Measurements from ENCODE around the gene EHHADH. TPM values are rescaled to one million over a fixed set of nuclear protein-coding genes. Genes with fewer than 3 reads are reported as not detected.
"Not testable (repeated sequence)": the region's sequence is repeated elsewhere in the genome, so short reads cannot be mapped to it uniquely, and the experiment has no call there.

EHHADH gene
- total and polyA plus RNA-seq, 4 experiments from 2014 or later: 1.1 to 1.6 (median 1.4) TPM

DNA sequence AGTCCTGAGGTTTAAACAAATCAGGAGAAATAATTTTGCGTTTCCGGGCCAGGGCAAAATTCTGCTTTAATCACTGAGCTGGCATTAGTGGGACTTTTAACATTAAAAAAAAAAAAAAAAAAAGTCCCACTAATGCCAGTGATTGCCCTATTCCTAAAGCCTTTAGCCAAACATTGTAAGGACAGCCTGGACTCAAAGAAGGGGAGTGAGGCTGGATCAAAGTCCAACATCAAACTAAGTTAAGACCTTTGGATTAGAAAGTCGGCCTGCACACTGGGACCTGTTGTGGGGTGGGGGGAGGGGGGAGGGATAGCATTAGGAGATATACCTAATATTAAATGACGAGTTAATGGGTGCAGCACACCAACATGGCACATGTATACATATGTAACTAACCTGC, 716 bp downstream of the EHHADH start:
- H3K27ac ChIP-seq (ENCODE audit: low read depth, low read length); H3K4me1 ChIP-seq (ENCODE audit: insufficient read depth, low read length); H3K4me1 Mint-ChIP-seq; POLR2A ChIA-PET (ENCODE audit: partially characterized antibody); H3K27ac Mint-ChIP-seq; H3K36me3 ChIP-seq (ENCODE audit: insufficient read depth, low read length); H3K27me3 ChIP-seq (ENCODE audit: insufficient read depth, low read length); CTCF ChIA-PET (ENCODE audit: partially characterized antibody); H3K9me3 ChIP-seq (ENCODE audit: control insufficient read depth in 1 of 2, low read length in 2 of 2); intact Hi-C loops (cut with micrococcal nuclease); H3K36me3 Mint-ChIP-seq; H3K4me3 ChIP-seq (ENCODE audit: low read length in 2 of 2); DNase-seq: not testable (repeated sequence)
- peaks cover 3 to 15% (median 9%) of the 10 kb centered on the region in 8 donors for H3K9me3 Mint-ChIP-seq
- H3K27me3 Mint-ChIP-seq: peaks cover 0 to 15% of the 10 kb centered on the region in 2 donors
- H3K4me3 Mint-ChIP-seq: peak overlapping the region in 2 of 8 donors; percentile 18 to 41

DNA sequence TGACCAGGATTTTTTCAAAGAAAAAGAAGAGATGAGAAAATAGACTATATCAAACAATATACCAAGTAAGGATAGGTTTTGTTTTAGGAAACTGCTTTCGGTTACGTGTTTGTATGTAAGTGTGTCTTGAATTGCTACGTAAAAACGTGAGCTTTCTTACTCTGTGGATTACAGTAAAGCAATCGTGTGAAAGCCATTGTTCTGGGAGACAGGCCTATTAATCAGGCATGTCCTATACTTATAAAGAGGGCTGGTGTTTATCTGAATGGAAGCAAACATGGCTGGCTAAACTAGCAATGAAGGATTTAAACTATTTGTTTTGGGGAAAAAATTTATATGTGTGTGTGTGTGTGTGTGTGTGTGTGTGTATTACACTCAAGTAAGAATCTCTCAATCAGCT, 2.6 kb downstream of the EHHADH start:
- no peaks in the 10 kb centered on the region for H3K4me1 ChIP-seq (ENCODE audit: insufficient read depth, low read length)
- POLR2A ChIA-PET (ENCODE audit: partially characterized antibody): no interaction called here
- Mint-ChIP-seq H3K36me3 (peaks cover 3 to 12% of the 10 kb centered on the region in 2 donors), H3K27me3 (peaks cover 1 to 17% of the 10 kb centered on the region in 2 donors), H3K4me1 (peaks cover 0 to 4% (median 3%) of the 10 kb centered on the region in 4 donors), H3K27ac (no peak overlapping the region), H3K9me3 (peaks cover 0 to 8% (median 4%) of the 10 kb centered on the region in 8 donors), H3K4me3 (peak overlapping the region in 1 of 8 donors; percentile 28)
- intact Hi-C loops (cut with micrococcal nuclease): no loop called here
- DNase-seq: no peak
- no peaks in the 10 kb centered on the region for H3K9me3 ChIP-seq (ENCODE audit: control insufficient read depth in 1 of 2, low read length in 2 of 2)
- CTCF ChIA-PET (ENCODE audit: partially characterized antibody): no interaction called here
- no peak overlapping the region for H3K4me3 ChIP-seq (ENCODE audit: low read length in 2 of 2)
- no peak overlapping the region for H3K27ac ChIP-seq (ENCODE audit: low read depth, low read length)
- H3K36me3 ChIP-seq (ENCODE audit: insufficient read depth, low read length): no peaks in the 10 kb centered on the region
- H3K27me3 ChIP-seq (ENCODE audit: insufficient read depth, low read length): no peaks in the 10 kb centered on the region

DNA sequence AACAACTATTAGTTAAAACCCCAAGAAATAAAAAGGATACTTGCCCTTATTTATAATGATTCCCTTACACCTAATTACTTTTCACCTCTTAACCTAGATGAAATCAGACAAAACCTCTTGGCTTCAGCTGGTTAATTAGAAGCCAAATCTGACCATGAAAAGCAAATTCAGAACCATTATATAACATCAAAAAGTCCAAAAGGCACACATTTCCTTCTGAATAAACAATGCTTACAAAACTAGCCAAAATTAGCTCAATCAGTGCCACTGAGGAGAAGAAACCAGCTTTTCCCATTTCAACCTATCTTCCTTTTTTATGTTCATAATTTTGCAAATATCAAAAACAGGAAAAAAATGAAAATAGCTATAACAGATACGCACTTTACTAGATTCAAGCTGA, 3.2 kb downstream of the EHHADH start:
- H3K27me3 Mint-ChIP-seq: peaks cover 1 to 19% of the 10 kb centered on the region in 2 donors
- Histone ChIP-seq H3K27me3 (ENCODE audit: insufficient read depth, low read length) (no peaks in the 10 kb centered on the region), H3K9me3 (ENCODE audit: control insufficient read depth in 1 of 2, low read length in 2 of 2) (no peaks in the 10 kb centered on the region), H3K4me1 (ENCODE audit: insufficient read depth, low read length) (no peaks in the 10 kb centered on the region), H3K36me3 (ENCODE audit: insufficient read depth, low read length) (no peaks in the 10 kb centered on the region), H3K27ac (ENCODE audit: low read depth, low read length) (no peak overlapping the region), H3K4me3 (ENCODE audit: low read length in 2 of 2) (no peak overlapping the region)
- peaks cover 0 to 10% (median 7%) of the 10 kb centered on the region in 8 donors for H3K9me3 Mint-ChIP-seq
- H3K27ac Mint-ChIP-seq: no peak overlapping the region
- intact Hi-C loops (cut with micrococcal nuclease): no loop called here
- H3K4me1 Mint-ChIP-seq: peaks cover 0 to 4% (median 3%) of the 10 kb centered on the region in 4 donors
- H3K36me3 Mint-ChIP-seq: peaks cover 3 to 14% of the 10 kb centered on the region in 2 donors
- ChIA-PET POLR2A (ENCODE audit: partially characterized antibody) (no interaction called here), CTCF (ENCODE audit: partially characterized antibody) (no interaction called here)
- DNase-seq: no peak
- no peak overlapping the region for H3K4me3 Mint-ChIP-seq

DNA sequence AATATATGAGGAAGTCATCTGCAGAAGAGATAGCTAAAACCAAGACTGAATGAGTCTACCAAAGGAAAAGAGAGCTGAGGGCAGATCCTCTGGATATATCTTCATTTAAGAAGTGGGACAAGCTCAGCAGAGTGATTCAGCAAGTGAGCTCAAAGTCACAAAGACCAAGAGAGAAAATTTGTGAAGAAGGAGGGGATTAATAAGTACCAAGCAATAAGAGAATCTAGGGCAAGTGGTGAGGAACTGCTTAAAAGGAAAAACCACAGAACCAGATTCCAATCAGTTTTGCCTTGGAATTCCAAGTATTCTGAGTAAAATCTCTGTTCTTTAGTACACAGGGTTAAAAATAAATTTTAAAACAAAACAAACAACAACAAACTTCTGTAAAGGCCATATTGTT, 3.6 kb downstream of the EHHADH start:
- Mint-ChIP-seq H3K9me3 (peaks cover 0 to 10% (median 7%) of the 10 kb centered on the region in 8 donors), H3K27ac (no peak overlapping the region), H3K4me1 (peaks cover 0 to 4% (median 3%) of the 10 kb centered on the region in 4 donors), H3K27me3 (peaks cover 1 to 19% of the 10 kb centered on the region in 2 donors), H3K36me3 (peaks cover 3 to 14% of the 10 kb centered on the region in 2 donors), H3K4me3 (no peak overlapping the region)
- ChIA-PET POLR2A (ENCODE audit: partially characterized antibody) (no interaction called here), CTCF (ENCODE audit: partially characterized antibody) (no interaction called here)
- H3K4me3 ChIP-seq (ENCODE audit: low read length in 2 of 2): no peak overlapping the region
- H3K27me3 ChIP-seq (ENCODE audit: insufficient read depth, low read length): no peaks in the 10 kb centered on the region
- H3K9me3 ChIP-seq (ENCODE audit: control insufficient read depth in 1 of 2, low read length in 2 of 2): no peaks in the 10 kb centered on the region
- H3K4me1 ChIP-seq (ENCODE audit: insufficient read depth, low read length): no peaks in the 10 kb centered on the region
- no peak overlapping the region for H3K27ac ChIP-seq (ENCODE audit: low read depth, low read length)
- no peaks in the 10 kb centered on the region for H3K36me3 ChIP-seq (ENCODE audit: insufficient read depth, low read length)
- intact Hi-C loops (cut with micrococcal nuclease): no loop called here
- DNase-seq: no peak

DNA sequence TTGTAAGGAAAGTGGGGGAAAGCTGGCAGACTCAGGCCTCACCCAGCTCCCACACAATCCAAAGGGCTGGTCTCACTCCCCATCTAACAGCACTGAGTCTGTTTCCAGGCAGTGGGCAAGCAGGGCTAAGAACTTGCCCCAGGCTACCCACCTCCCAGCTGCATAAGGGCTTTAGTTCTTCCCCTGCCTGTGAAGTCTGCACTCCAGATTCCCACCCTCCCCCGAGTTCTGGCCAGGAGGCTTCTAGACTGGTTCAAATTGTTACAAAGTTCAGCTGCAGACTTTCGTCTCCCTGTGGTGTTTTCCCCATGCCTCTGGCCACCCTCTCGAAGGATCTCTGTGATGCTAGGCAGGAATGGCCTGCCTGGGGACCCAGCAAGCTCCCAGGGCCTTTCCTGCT, 11.2 kb downstream of the EHHADH start:
- no peaks in the 10 kb centered on the region for H3K36me3 ChIP-seq (ENCODE audit: insufficient read depth, low read length)
- DNase-seq: no peak
- POLR2A ChIA-PET (ENCODE audit: partially characterized antibody): no interaction called here
- no peaks in the 10 kb centered on the region for H3K4me1 Mint-ChIP-seq
- H3K27ac Mint-ChIP-seq: no peak overlapping the region
- H3K9me3 ChIP-seq (ENCODE audit: control insufficient read depth in 1 of 2, low read length in 2 of 2): no peaks in the 10 kb centered on the region
- H3K27me3 ChIP-seq (ENCODE audit: insufficient read depth, low read length): no peaks in the 10 kb centered on the region
- H3K27me3 Mint-ChIP-seq: peaks cover 6 to 10% of the 10 kb centered on the region in 2 donors
- H3K27ac ChIP-seq (ENCODE audit: low read depth, low read length): no peak overlapping the region
- intact Hi-C loops (cut with micrococcal nuclease): no loop called here
- H3K9me3 Mint-ChIP-seq: peaks cover 3 to 52% (median 46%) of the 10 kb centered on the region in 8 donors
- CTCF ChIA-PET (ENCODE audit: partially characterized antibody): no interaction called here
- H3K4me3 Mint-ChIP-seq: no peak overlapping the region
- peaks cover 4 to 9% of the 10 kb centered on the region in 2 donors for H3K36me3 Mint-ChIP-seq
- H3K4me1 ChIP-seq (ENCODE audit: insufficient read depth, low read length): no peaks in the 10 kb centered on the region
- H3K4me3 ChIP-seq (ENCODE audit: low read length in 2 of 2): no peak overlapping the region

DNA sequence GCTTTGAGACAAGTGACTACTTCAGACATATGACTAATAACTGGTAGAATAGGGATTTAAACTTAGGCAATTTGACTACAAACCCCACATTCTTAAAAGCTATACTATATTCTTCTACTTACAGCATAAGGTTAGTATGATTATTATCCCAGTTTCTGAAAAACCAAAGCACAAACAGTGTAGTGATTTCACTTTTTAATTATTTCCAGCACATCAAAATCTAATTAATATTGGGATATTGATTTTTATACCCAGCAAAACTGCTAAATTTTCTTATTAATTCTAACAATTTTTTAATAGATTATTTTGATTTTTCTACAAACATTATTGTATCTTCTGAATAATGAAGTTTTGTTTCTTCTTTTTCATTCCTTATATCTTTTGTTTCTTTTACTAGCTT, 16.9 kb downstream of the EHHADH start:
- Histone ChIP-seq H3K4me1 (ENCODE audit: insufficient read depth, low read length) (no peaks in the 10 kb centered on the region), H3K4me3 (ENCODE audit: low read length in 2 of 2) (no peak overlapping the region), H3K36me3 (ENCODE audit: insufficient read depth, low read length) (no peaks in the 10 kb centered on the region), H3K9me3 (ENCODE audit: control insufficient read depth in 1 of 2, low read length in 2 of 2) (no peaks in the 10 kb centered on the region), H3K27me3 (ENCODE audit: insufficient read depth, low read length) (no peaks in the 10 kb centered on the region), H3K27ac (ENCODE audit: low read depth, low read length) (no peak overlapping the region)
- Mint-ChIP-seq H3K4me1 (no peaks in the 10 kb centered on the region), H3K36me3 (peaks cover 7% of the 10 kb centered on the region in 2 donors), H3K4me3 (no peak overlapping the region), H3K9me3 (peaks cover 3 to 58% (median 34%) of the 10 kb centered on the region in 8 donors), H3K27ac (no peak overlapping the region), H3K27me3 (no peaks in the 10 kb centered on the region)
- CTCF ChIA-PET (ENCODE audit: partially characterized antibody): no interaction called here
- intact Hi-C loops (cut with micrococcal nuclease): no loop called here
- POLR2A ChIA-PET (ENCODE audit: partially characterized antibody): no interaction called here
- no peak for DNase-seq

DNA sequence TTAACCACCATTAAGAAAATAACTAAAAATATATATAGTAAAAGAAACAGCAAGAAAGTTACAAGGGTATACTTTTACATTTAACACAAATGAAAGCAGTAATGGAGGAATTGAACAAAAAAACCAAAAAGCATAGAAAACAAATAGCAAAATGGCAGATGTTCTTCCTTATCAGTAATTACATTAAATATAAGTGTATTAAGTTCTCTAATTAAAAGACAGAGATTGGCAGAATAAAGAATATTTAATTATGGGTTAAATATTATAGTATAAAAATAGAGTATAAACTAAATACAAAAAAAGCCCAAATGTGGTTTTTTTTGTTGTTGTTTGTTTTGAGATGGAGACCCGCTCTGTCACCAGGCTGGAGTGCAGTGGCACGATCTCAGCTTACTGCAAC, 20.5 kb downstream of the EHHADH start:
- Histone ChIP-seq H3K4me1 (ENCODE audit: insufficient read depth, low read length) (no peaks in the 10 kb centered on the region), H3K36me3 (ENCODE audit: insufficient read depth, low read length) (no peaks in the 10 kb centered on the region), H3K9me3 (ENCODE audit: control insufficient read depth in 1 of 2, low read length in 2 of 2) (no peaks in the 10 kb centered on the region), H3K4me3 (ENCODE audit: low read length in 2 of 2) (no peak overlapping the region), H3K27ac (ENCODE audit: low read depth, low read length) (no peak overlapping the region), H3K27me3 (ENCODE audit: insufficient read depth, low read length) (no peaks in the 10 kb centered on the region)
- Mint-ChIP-seq H3K36me3 (peaks cover 9 to 10% of the 10 kb centered on the region in 2 donors), H3K9me3 (peaks cover 3 to 40% (median 19%) of the 10 kb centered on the region in 8 donors), H3K27ac (no peak overlapping the region), H3K4me3 (no peak overlapping the region), H3K27me3 (no peaks in the 10 kb centered on the region), H3K4me1 (no peaks in the 10 kb centered on the region)
- DNase-seq: no peak
- CTCF ChIA-PET (ENCODE audit: partially characterized antibody): no interaction called here
- POLR2A ChIA-PET (ENCODE audit: partially characterized antibody): no interaction called here
- intact Hi-C loops (cut with micrococcal nuclease): no loop called here

DNA sequence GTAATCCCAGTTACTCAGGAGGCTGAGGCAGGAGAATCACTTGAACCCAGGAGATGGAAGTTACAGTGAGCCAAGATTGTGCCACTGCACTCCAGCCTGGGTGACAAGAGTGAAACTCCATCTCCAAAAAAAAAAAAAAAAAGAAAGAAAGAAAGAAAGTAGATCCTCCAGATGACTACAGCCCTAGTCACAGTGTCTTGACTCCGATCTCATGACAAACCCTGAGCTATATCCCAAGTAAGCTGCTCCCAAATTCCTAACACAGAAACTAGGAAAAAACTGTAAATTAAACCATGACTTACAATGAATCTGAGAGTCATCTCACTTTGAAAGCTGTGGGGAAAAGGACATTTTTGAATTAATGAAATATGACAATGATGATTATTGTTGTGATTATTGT, 27.3 kb downstream of the EHHADH start:
- H3K27me3 Mint-ChIP-seq; H3K4me1 ChIP-seq (ENCODE audit: insufficient read depth, low read length); intact Hi-C loops (cut with micrococcal nuclease); H3K27ac Mint-ChIP-seq; DNase-seq; POLR2A ChIA-PET (ENCODE audit: partially characterized antibody); H3K4me3 Mint-ChIP-seq; H3K9me3 ChIP-seq (ENCODE audit: control insufficient read depth in 1 of 2, low read length in 2 of 2); H3K36me3 ChIP-seq (ENCODE audit: insufficient read depth, low read length); H3K36me3 Mint-ChIP-seq; H3K27me3 ChIP-seq (ENCODE audit: insufficient read depth, low read length); H3K27ac ChIP-seq (ENCODE audit: low read depth, low read length); H3K4me3 ChIP-seq (ENCODE audit: low read length in 2 of 2); CTCF ChIA-PET (ENCODE audit: partially characterized antibody); H3K9me3 Mint-ChIP-seq; H3K4me1 Mint-ChIP-seq: not testable (repeated sequence)

All from CD4-positive, alpha-beta memory T cell (primary cell).